Uterus (tissue), 4 donors: Measurements from ENCODE around the gene ARHGEF6. TPM values are rescaled to one million over a fixed set of nuclear protein-coding genes. Genes with fewer than 3 reads are reported as not detected.

Source experiments
- DNase-seq, 2 donors: peaks; one replicate each; pipeline ENCODE4 v3.0.0-alpha.2; 2019 to 2020
- H3K27ac ChIP-seq, 2 donors: fragments of 200-600 bp; sonication (generic); 1 replicate in 1 of 2; 2 replicates in 1 of 2; pipeline ENCODE4 v1.5.1; 2016 to 2018
- H3K27me3 ChIP-seq, 2 donors: fragments of 200-600 bp; sonication (generic); one replicate each; pipeline ENCODE4 v1.5.1; 2018 to 2019; ENCODE audit warnings: control low read depth in 1 of 2
- H3K36me3 ChIP-seq, 2 donors: fragments of 200-600 bp; sonication (generic); one replicate each; pipeline ENCODE4 v1.5.1; 2019; ENCODE audit warnings: control low read depth in 1 of 2
- H3K4me1 ChIP-seq, 2 donors: fragments of 200-600 bp; sonication (generic); one replicate each; pipeline ENCODE4 v1.5.1; 2018 to 2019; ENCODE audit warnings: control low read depth in 1 of 2
- H3K4me3 ChIP-seq, 2 donors: fragments of 200-600 bp; sonication (generic); 1 replicate in 1 of 2; 2 replicates in 1 of 2; pipeline ENCODE4 v1.5.1; 2018 to 2019; ENCODE audit warnings: mild to moderate bottlenecking in 1 of 2
- H3K9me3 ChIP-seq, 2 donors: fragments of 200-600 bp; sonication (generic); one replicate each; pipeline ENCODE4 v1.5.1; 2019; ENCODE audit warnings: control low read depth in 1 of 2
- CTCF ChIP-seq, 4 experiments: fragments of 200-600 bp in 2 of 4; fragments of 450-650 bp in 2 of 4; sonication (generic) in 2 of 4; IDR thresholded peaks; one replicate each; pipeline ENCODE4 v1.5.1; 2016 to 2019; ENCODE audit warnings: antibody characterized with exemption in 4 of 4, mild to moderate bottlenecking in 2 of 4, moderate library complexity in 1 of 4
- POLR2A ChIP-seq, 2 donors: fragments of 450-650 bp; IDR thresholded peaks; one replicate each; pipeline ENCODE4 v1.6.1; 2016; ENCODE audit warnings: antibody characterized with exemption in 2 of 2, mild to moderate bottlenecking in 1 of 2, moderate library complexity in 1 of 2
- intact Hi-C: fragments of 100-400 bp; cut with DNase I; formaldehyde crosslinking; loops from one replicate; pipeline ENCODE4 v1.15.1; 2023; ENCODE audit warnings: low total_unique reads
- total RNA-seq, 4 donors: library from RNA; depleted of rRNA in 3 of 4; stranded (reverse); fragments of >200 nt in 3 of 4; gene quantifications; one replicate each; pipeline versions ENCODE4 v1.1.0 to v1.2.4, GENCODE V29; 2014 to 2023
- donor health status: DM: yes; HTN: yes; CAD: no.

Gene ARHGEF6
- total RNA-seq, 4 donors from 2014 or later: 19.7 to 26.9 (median 24.7) TPM

GRCh38 chrX:136665258-136665900, 115.4 kb downstream of the ARHGEF6 start:
- TF ChIP-seq POLR2A (IDR thresholded peaks at IDR 0.05) (no peak), CTCF (IDR thresholded peaks at IDR 0.05) (no peak)
- Histone ChIP-seq H3K9me3 (no peaks in the 10 kb centered on the region), H3K4me1 (no peaks in the 10 kb centered on the region), H3K27ac (no peak overlapping the region), H3K36me3 (no peaks in the 10 kb centered on the region), H3K4me3 (no peak overlapping the region), H3K27me3 (no peaks in the 10 kb centered on the region)
- intact Hi-C loops: no loop called here
- DNase-seq: no peak

- no peak overlapping the region for H3K4me3 ChIP-seq
- no peaks in the 10 kb centered on the region for H3K36me3 ChIP-seq
- H3K9me3 ChIP-seq: no peaks in the 10 kb centered on the region
- intact Hi-C loops: no loop called here
- DNase-seq: no peak
- no peaks in the 10 kb centered on the region for H3K27me3 ChIP-seq
- TF ChIP-seq POLR2A (IDR thresholded peaks at IDR 0.05) (no peak), CTCF (IDR thresholded peaks at IDR 0.05) (no peak)
- H3K27ac ChIP-seq: no peak overlapping the region
- no peaks in the 10 kb centered on the region for H3K4me1 ChIP-seq
Observed at GRCh38 chrX:136662976-136663375, 117.8 kb downstream of the ARHGEF6 start.

GRCh38 chrX:136662104-136662503, 118.6 kb downstream of the ARHGEF6 start:
- no peaks in the 10 kb centered on the region for H3K4me1 ChIP-seq
- no peak for DNase-seq
- intact Hi-C loops: no loop called here

GRCh38 chrX:136660896-136661295, 119.8 kb downstream of the ARHGEF6 start:
- DNase-seq: no peak
- no peaks in the 10 kb centered on the region for H3K4me1 ChIP-seq
- intact Hi-C loops: no loop called here
- TF ChIP-seq CTCF (IDR thresholded peaks at IDR 0.05) (no peak), POLR2A (IDR thresholded peaks at IDR 0.05) (no peak)
- no peak overlapping the region for H3K4me3 ChIP-seq
- H3K27me3 ChIP-seq: no peaks in the 10 kb centered on the region
- no peaks in the 10 kb centered on the region for H3K9me3 ChIP-seq
- no peaks in the 10 kb centered on the region for H3K36me3 ChIP-seq
- no peak overlapping the region for H3K27ac ChIP-seq

More at GRCh38 chrX:136662104-136662503, 118.6 kb downstream of the ARHGEF6 start:
- no peak overlapping the region for H3K4me3 ChIP-seq
- H3K27me3 ChIP-seq: no peaks in the 10 kb centered on the region
- H3K27ac ChIP-seq: no peak overlapping the region
- no peaks in the 10 kb centered on the region for H3K9me3 ChIP-seq
- no peak for TF ChIP-seq POLR2A (IDR thresholded peaks at IDR 0.05)
- no peak for TF ChIP-seq CTCF (IDR thresholded peaks at IDR 0.05)
- H3K36me3 ChIP-seq: no peaks in the 10 kb centered on the region

- Histone ChIP-seq H3K9me3 (no peaks in the 10 kb centered on the region), H3K27ac (no peak overlapping the region), H3K4me3 (no peak overlapping the region), H3K36me3 (no peaks in the 10 kb centered on the region), H3K4me1 (no peaks in the 10 kb centered on the region), H3K27me3 (no peaks in the 10 kb centered on the region)
- DNase-seq: no peak
- intact Hi-C loops: no loop called here
- no peak for TF ChIP-seq CTCF (IDR thresholded peaks at IDR 0.05)
- no peak for TF ChIP-seq POLR2A (IDR thresholded peaks at IDR 0.05)
Observed at GRCh38 chrX:136659174-136659573, 121.6 kb downstream of the ARHGEF6 start.
